Spleen (tissue), 7 donors: ENCODE results near the gene INO80C.

Experiments used
- CTCF ChIP-seq, 11 experiments: fragments of 200-600 bp in 7 of 11; fragments of 450-650 bp in 4 of 11; sonication (generic) in 4 of 11; IDR thresholded peaks in 8 of 11; conservative IDR thresholded peaks in 3 of 11; 1 replicate in 7 of 11; 2 replicates in 4 of 11; pipeline versions ENCODE4 v1.4.0 to v1.8.0; 2016 to 2021; ENCODE audit warnings: antibody characterized with exemption in 11 of 11, inconsistent platforms in 4 of 11, mild to moderate bottlenecking in 1 of 11
- POLR2A ChIP-seq, 3 donors: fragments of 450-650 bp; IDR thresholded peaks; one replicate each; pipeline ENCODE4 v1.5.1; 2017; ENCODE audit warnings: antibody characterized with exemption in 3 of 3, mild to moderate bottlenecking in 1 of 3
- donor health status: DM: no; HTN: no; CAD: no; lungs with moderate emphysema.
- donor health status: DM: no; HTN: no; CAD: no.
- donor health status: DM: no; HTN: no; CAD: no.

- no peak for TF ChIP-seq CTCF (IDR thresholded peaks at IDR 0.05 in 8 of 11, conservative IDR thresholded peaks at IDR 0.05 in 3 of 11)
- no peak for TF ChIP-seq POLR2A (IDR thresholded peaks at IDR 0.05)
Measured at GRCh38 chr18:35457140-35457704, 40.5 kb downstream of the INO80C start.
